Left lung (tissue), 10 donors: ENCODE measurements around the gene PTTG1. TPM values are rescaled to one million over a fixed set of nuclear protein-coding genes. Genes with fewer than 3 reads are reported as not detected.

ENCODE experiments used
- ATAC-seq: fragments of 200-7000 bp; cut with Tn5 transposase; one replicate; pipeline ENCODE4 v1.9.1; 2020; ENCODE audit warnings: moderate library complexity
- DNase-seq, 4 donors: peaks; one replicate each; pipeline ENCODE4 v3.0.0-alpha.2; 2013 to 2020
- H3K27ac ChIP-seq, 2 donors: fragments of 200-600 bp; sonication (generic) in 1 of 2; one replicate each; pipeline versions ENCODE4 v1.5.0 to v1.8.0; 2020 to 2021
- H3K27me3 ChIP-seq, 2 donors: fragments of 200-600 bp; sonication (generic) in 1 of 2; one replicate each; pipeline versions ENCODE4 v1.5.0 to v1.8.0; 2020 to 2021
- H3K36me3 ChIP-seq, 2 donors: fragments of 200-600 bp; sonication (generic) in 1 of 2; one replicate each; pipeline versions ENCODE4 v1.5.0 to v1.8.0; 2020 to 2021
- H3K4me1 ChIP-seq, 2 donors: fragments of 200-600 bp; one replicate each; pipeline ENCODE4 v1.8.0; 2021
- H3K4me3 ChIP-seq, 2 donors: fragments of 200-600 bp; sonication (generic) in 1 of 2; one replicate each; pipeline versions ENCODE4 v1.5.0 to v1.8.0; 2020 to 2021; ENCODE audit warnings: mild to moderate bottlenecking in 1 of 2
- H3K9me3 ChIP-seq, 2 donors: fragments of 200-600 bp; sonication (generic) in 1 of 2; one replicate each; pipeline versions ENCODE4 v1.5.0 to v1.8.0; 2020 to 2021
- intact Hi-C, 2 donors: fragments of 100-400 bp; cut with DNase I; formaldehyde crosslinking; loops; one replicate each; pipeline versions ENCODE4 v1.11.2 to v1.14.2; 2022
- polyA plus RNA-seq, 6 donors: library from polyadenylated mRNA; unstranded; fragments of 120-200 nt; gene quantifications; one replicate each; pipeline ENCODE4 v1.2.1, GENCODE V29; 2013; ENCODE audit not compliant: insufficient read length in 6 of 6
- total RNA-seq, 2 donors: library from RNA; stranded (reverse); fragmentation: NEBNext Ultra II Directional; extraction: Animal tissue kit (Norgen Biotek cat#: 25700); gene quantifications; one replicate each; pipeline ENCODE4 v1.2.1, GENCODE V29; 2021
- TF ChIP-seq, protein P1 (sequence below), 2 donors: fragments of 200-600 bp; sonication (generic) in 1 of 2; IDR thresholded peaks; one replicate each; pipeline versions ENCODE4 v1.5.0 to v1.8.0; 2021; ENCODE audit warnings: antibody characterized with exemption in 2 of 2
- donor health status: DM: no; HTN: yes; CAD: no.
- donor health status: DM: no; HTN: no; CAD: no.

The PTTG1 gene
- total and polyA plus RNA-seq, 8 donors, result 10.2 to 107 (median 54.7) TPM

DNA sequence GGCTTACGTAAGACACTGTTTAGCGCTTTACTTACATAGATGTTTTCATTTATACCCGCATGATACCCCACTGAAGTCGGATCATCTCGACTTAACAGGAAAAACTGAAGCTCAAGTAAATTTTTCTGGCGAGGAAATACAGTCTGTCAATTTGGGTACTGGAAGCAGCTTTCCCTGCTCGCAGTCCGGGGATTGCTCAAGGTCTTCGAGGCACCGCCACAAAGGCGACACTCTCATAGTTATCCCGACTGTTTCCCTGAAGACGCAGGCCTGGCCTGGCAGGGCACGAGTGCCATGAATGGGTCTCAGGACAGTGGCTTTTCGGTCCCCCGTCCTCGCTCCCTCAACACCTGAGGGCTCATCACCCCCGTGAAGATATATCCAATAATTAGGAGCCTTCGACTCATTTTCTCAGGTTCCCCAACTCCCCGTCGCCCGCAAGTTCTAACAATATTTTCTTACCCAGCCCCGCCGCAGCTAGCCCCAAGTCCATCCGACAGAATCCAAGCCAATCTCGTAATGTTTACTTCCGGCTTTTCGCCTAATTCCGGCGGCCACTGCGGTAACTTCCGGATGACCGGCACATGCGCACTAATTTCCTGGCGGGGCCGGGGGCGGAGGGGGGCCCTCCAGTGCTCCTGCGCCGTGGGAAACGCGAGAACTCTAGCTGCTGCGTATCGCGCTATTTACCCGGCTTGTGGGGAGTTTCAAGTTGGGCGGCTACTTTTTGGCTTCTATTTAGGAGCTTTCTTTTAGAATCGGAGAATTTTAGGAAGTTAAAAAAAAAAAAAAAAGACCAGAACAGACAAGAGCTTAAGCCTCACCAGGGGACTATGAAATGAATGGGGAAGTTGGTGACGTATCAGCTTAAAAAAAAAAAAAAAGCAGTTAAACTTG is 2.8 kb upstream of the PTTG1 start, which contains the start of gene SLU7:
Gene SLU7, minus strand, starts transcription at position 521 of the 897 bp plus-strand sequence. CDS start 3,787 bp downstream, outside the sequence.
- intact Hi-C loops, result no loop called here
- ATAC-seq (peak; percentile 86), DNase-seq (peak; percentile 94 to 98 (median 96))
- TF ChIP-seq, protein P1, sequence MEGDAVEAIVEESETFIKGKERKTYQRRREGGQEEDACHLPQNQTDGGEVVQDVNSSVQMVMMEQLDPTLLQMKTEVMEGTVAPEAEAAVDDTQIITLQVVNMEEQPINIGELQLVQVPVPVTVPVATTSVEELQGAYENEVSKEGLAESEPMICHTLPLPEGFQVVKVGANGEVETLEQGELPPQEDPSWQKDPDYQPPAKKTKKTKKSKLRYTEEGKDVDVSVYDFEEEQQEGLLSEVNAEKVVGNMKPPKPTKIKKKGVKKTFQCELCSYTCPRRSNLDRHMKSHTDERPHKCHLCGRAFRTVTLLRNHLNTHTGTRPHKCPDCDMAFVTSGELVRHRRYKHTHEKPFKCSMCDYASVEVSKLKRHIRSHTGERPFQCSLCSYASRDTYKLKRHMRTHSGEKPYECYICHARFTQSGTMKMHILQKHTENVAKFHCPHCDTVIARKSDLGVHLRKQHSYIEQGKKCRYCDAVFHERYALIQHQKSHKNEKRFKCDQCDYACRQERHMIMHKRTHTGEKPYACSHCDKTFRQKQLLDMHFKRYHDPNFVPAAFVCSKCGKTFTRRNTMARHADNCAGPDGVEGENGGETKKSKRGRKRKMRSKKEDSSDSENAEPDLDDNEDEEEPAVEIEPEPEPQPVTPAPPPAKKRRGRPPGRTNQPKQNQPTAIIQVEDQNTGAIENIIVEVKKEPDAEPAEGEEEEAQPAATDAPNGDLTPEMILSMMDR (IDR thresholded peaks at IDR 0.05), result no peak
- Histone ChIP-seq H3K9me3 (no peaks in the 10 kb centered on the region), H3K27me3 (no peaks in the 10 kb centered on the region), H3K27ac (peak within 1 kb of the TSS; percentile 90 to 98), H3K36me3 (peaks cover 0 to 14% of the 10 kb centered on the region in 2 donors), H3K4me3 (peak within 1 kb of the TSS; percentile 68 to 72), H3K4me1 (peaks cover 11 to 56% of the 10 kb centered on the region in 2 donors)

DNA sequence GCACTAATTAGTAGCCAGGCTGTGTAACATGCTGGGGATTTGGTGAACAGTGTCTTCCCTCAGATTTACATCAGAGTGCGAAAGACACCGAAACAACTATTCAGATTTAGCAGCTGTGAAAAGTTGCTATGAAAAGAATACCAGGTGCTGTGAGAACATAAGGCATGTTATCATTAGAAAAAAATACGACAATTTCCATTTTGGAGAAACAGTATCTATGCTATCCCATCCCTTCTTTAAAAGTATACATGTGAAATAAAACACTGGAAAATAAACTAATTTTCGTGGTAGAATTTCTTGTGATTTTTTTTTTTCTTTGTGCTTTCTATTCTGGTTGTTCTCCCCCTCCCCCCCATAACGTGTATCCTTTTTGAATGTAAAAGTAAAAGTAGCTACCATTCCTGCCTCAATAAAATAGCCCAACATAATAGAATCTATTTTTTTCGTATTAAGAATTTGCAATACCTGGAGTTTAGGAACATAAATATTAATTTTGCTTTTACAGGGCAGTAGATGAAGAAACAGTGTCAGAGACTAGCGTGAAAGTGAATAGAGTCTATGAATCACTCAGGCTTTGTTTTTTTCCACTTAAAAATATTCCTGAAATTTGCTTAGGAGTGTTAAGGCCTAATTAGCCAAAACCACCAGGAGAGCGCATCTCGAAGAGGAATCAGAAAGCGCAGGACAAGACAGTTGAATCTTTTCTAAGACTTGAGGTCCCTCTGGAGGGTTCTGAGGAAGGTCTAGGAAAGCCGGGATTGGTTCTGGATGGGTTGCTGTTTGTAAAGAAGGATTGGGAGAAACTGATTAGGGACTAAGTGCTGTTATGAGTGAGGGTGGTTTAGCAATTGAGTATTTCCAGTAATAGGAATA is 2.0 kb upstream of the PTTG1 start:
- intact Hi-C loops, result no loop called here
- ATAC-seq (no peak), DNase-seq (no peak)
- peak overlapping the region; percentile 68 to 72 for H3K4me3 ChIP-seq
- no peaks in the 10 kb centered on the region for H3K9me3 ChIP-seq
- peaks cover 11 to 65% of the 10 kb centered on the region in 2 donors for H3K4me1 ChIP-seq
- peak overlapping the region; percentile 90 to 98 for H3K27ac ChIP-seq
- peaks cover 0 to 5% of the 10 kb centered on the region in 2 donors for H3K36me3 ChIP-seq
- TF ChIP-seq, protein P1 (IDR thresholded peaks at IDR 0.05), result no peak
- no peaks in the 10 kb centered on the region for H3K27me3 ChIP-seq

DNA sequence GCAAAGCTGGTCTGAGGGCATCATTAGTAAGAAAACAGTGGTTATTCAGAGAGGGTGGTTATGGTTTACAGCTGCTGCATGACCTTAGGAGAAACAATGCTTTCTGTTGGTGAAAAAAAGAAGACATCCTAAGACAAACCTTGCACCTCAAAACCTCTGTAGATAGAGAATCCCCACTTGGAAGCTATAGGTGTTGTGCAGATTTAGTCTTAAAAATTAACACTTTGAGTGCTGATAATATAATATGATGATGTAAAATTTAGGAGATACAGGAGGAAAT is 1.4 kb upstream of the PTTG1 start:
- Histone ChIP-seq H3K27me3 (no peaks in the 10 kb centered on the region), H3K27ac (peak overlapping the region in 1 of 2 donors; percentile 98), H3K4me3 (no peak overlapping the region), H3K36me3 (no peaks in the 10 kb centered on the region), H3K4me1 (peaks cover 11 to 65% of the 10 kb centered on the region in 2 donors), H3K9me3 (no peaks in the 10 kb centered on the region)
- no peak for ATAC-seq
- TF ChIP-seq, protein P1 (IDR thresholded peaks at IDR 0.05), result no peak
- no peak for DNase-seq
- intact Hi-C loops, result no loop called here

DNA sequence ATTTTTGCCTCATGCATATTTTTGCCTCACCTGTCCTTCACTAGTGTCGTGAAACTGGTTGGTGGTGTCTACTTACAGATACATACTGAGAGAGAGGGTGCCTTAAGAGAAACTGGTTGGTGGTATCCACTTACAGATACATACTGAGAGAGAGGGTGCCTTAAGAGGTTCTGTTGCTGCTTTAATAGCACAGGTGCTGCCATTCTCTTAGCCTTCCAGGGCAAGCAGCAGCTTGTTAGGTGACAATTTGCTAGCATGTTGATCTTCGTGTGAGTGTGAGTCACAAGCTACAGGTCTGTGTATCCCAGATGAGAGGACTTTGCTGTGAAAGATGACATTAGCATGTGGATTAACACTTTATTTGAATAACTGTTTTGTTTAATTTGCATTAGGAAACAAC is 1.4 kb downstream of the PTTG1 start:
- DNase-seq, result no peak
- no peak overlapping the region for H3K27ac ChIP-seq
- TF ChIP-seq, protein P1 (IDR thresholded peaks at IDR 0.05), result no peak

DNA sequence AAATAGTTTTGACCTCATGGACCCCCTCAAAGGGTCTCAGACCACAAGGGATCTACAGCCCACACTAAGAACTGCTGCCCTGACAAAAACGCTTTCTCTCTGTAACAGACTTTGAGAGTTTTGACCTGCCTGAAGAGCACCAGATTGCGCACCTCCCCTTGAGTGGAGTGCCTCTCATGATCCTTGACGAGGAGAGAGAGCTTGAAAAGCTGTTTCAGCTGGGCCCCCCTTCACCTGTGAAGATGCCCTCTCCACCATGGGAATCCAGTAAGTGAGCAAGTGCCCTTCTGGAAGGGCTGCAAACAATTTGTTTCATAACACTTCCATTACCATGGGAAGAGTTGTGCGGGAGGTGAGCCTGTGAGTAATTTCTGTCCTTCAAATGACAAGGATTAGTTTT is 6.0 kb downstream of the PTTG1 start:
- Histone ChIP-seq H3K27me3 (no peaks in the 10 kb centered on the region), H3K4me1 (peaks cover 0 to 18% of the 10 kb centered on the region in 2 donors), H3K4me3 (no peak overlapping the region), H3K9me3 (no peaks in the 10 kb centered on the region), H3K27ac (no peak overlapping the region), H3K36me3 (no peaks in the 10 kb centered on the region)
- DNase-seq (peak in 2 of 4 donors; percentile 40 to 69), ATAC-seq (peak; percentile 80)
- TF ChIP-seq, protein P1 (IDR thresholded peaks at IDR 0.05), result no peak
- intact Hi-C loops, result no loop called here

More for the DNA sequence above, 1.4 kb downstream of the PTTG1 start:
- H3K4me3 ChIP-seq, result no peak overlapping the region
- H3K4me1 ChIP-seq, result peaks cover 2 to 47% of the 10 kb centered on the region in 2 donors
- H3K27me3 ChIP-seq, result no peaks in the 10 kb centered on the region
- intact Hi-C loops, result no loop called here
- no peaks in the 10 kb centered on the region for H3K9me3 ChIP-seq
- no peaks in the 10 kb centered on the region for H3K36me3 ChIP-seq
- ATAC-seq, result no peak
